KBM-7 (cell line): ENCODE measurements around the gene TAS1R2.

Experiments
- DNase-seq: peaks from one replicate; pipeline ENCODE4 v3.0.0-alpha.2; 2015
- in situ Hi-C: fragments of 300-500 bp; cut with MboI; formaldehyde crosslinking; loops from 2 replicates; pipeline ENCODE4 v1.14.3; 2020; ENCODE audit warnings: low sequenced_read_pairs, low pct_unique_long_range_greater_than_20kb, mixed read lengths

Gene TAS1R2

GRCh38 chr1:18809953-18810899 lies 49.2 kb downstream of the TAS1R2 start:
- DNase-seq = no peak
- in situ Hi-C loops = loop anchor here (25.0 kb wide), 1 partner anchor 198 kb away; no protein-coding TSS in a partner anchor

GRCh38 chr1:18808550-18808949 lies 50.9 kb downstream of the TAS1R2 start:
- no peak for DNase-seq
- in situ Hi-C loops = loop anchor here (25.0 kb wide), 1 partner anchor 196 kb away; no protein-coding TSS in a partner anchor

- in situ Hi-C loops = loop anchor here (25.0 kb wide), 1 partner anchor 195 kb away; no protein-coding TSS in a partner anchor
Observed at GRCh38 chr1:18807334-18808063, 52.0 kb downstream of the TAS1R2 start.

GRCh38 chr1:18805925-18806849 lies 53.3 kb downstream of the TAS1R2 start:
- no peak for DNase-seq
- in situ Hi-C loops = loop anchor here (25.0 kb wide), 1 partner anchor 194 kb away; no protein-coding TSS in a partner anchor

More at GRCh38 chr1:18807334-18808063, 52.0 kb downstream of the TAS1R2 start:
- no peak for DNase-seq

GRCh38 chr1:18805150-18805879 lies 54.1 kb downstream of the TAS1R2 start:
- in situ Hi-C loops = loop anchor here (25.0 kb wide), 1 partner anchor 193 kb away; no protein-coding TSS in a partner anchor
- DNase-seq = no peak

- in situ Hi-C loops = loop anchor here (25.0 kb wide), 1 partner anchor 192 kb away; no protein-coding TSS in a partner anchor
- no peak for DNase-seq
Observed at GRCh38 chr1:18803851-18804250, 55.6 kb downstream of the TAS1R2 start.

- in situ Hi-C loops = loop anchor here (25.0 kb wide), 1 partner anchor 191 kb away; no protein-coding TSS in a partner anchor
- DNase-seq = no peak
Observed at GRCh38 chr1:18803151-18803791, 56.2 kb downstream of the TAS1R2 start.

GRCh38 chr1:18802231-18802630 lies 57.2 kb downstream of the TAS1R2 start:
- no peak for DNase-seq
- in situ Hi-C loops = loop anchor here (25.0 kb wide), 1 partner anchor 190 kb away; no protein-coding TSS in a partner anchor

GRCh38 chr1:18800258-18800657 lies 59.2 kb downstream of the TAS1R2 start:
- DNase-seq = no peak
- in situ Hi-C loops = loop anchor here (25.0 kb wide), 1 partner anchor 188 kb away; no protein-coding TSS in a partner anchor

- DNase-seq = no peak
- in situ Hi-C loops = no loop called here
Observed at GRCh38 chr1:18799454-18799853, 60.0 kb downstream of the TAS1R2 start.

- DNase-seq = no peak
- in situ Hi-C loops = no loop called here
Observed at GRCh38 chr1:18798946-18799345, 60.5 kb downstream of the TAS1R2 start.

GRCh38 chr1:18798533-18798932 lies 60.9 kb downstream of the TAS1R2 start:
- in situ Hi-C loops = no loop called here
- no peak for DNase-seq

- no peak for DNase-seq
- in situ Hi-C loops = no loop called here
Observed at GRCh38 chr1:18796950-18797349, 62.5 kb downstream of the TAS1R2 start.

- in situ Hi-C loops = no loop called here
- no peak for DNase-seq
Observed at GRCh38 chr1:18795002-18795689, 64.3 kb downstream of the TAS1R2 start.

GRCh38 chr1:18794561-18794960 lies 64.9 kb downstream of the TAS1R2 start:
- in situ Hi-C loops = no loop called here
- DNase-seq = no peak

- in situ Hi-C loops = no loop called here
Observed at GRCh38 chr1:18794051-18794450, 65.4 kb downstream of the TAS1R2 start.

GRCh38 chr1:18793164-18793563 lies 66.3 kb downstream of the TAS1R2 start:
- in situ Hi-C loops = no loop called here
- no peak for DNase-seq

More at GRCh38 chr1:18794051-18794450, 65.4 kb downstream of the TAS1R2 start:
- no peak for DNase-seq
